Inferior parietal cortex (tissue), 1 donor: ENCODE results near the gene INA.
"Not testable (repeated sequence)": the region's sequence is repeated elsewhere in the genome, so short reads cannot be mapped to it uniquely, and the experiment has no call there.

Experiments used
- DNase-seq: peaks from one replicate; pipeline ENCODE4 v3.0.0-alpha.2; 2016; ENCODE audit errors: extremely low spot score

INA gene

GRCh38 chr10:103276896-103277712 lies at the start of gene INA:
INA (plus strand) TSS chr10:103277138; CDS start chr10:103277212, 74 bp downstream.
- peak; percentile 20 for DNase-seq

DNA sequence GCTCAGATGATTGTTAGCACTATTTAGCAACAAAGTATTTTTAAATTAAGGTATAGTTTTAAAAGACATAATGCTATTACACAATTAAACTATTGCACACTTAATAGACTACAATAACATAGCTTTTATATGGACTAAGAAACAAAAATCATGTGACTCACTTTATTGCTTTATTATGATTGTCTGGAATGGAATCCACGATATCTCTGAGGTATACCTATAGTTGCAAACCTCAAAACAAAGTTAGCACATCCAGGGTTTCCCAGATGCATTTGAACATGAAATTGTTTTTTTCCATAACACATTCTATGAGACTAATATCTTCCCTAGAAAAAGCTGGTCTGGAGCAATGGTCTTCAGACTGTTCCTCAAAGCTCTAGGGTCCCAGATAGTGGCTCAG lies 49.5 kb upstream of the INA start:
- DNase-seq: no peak

DNA sequence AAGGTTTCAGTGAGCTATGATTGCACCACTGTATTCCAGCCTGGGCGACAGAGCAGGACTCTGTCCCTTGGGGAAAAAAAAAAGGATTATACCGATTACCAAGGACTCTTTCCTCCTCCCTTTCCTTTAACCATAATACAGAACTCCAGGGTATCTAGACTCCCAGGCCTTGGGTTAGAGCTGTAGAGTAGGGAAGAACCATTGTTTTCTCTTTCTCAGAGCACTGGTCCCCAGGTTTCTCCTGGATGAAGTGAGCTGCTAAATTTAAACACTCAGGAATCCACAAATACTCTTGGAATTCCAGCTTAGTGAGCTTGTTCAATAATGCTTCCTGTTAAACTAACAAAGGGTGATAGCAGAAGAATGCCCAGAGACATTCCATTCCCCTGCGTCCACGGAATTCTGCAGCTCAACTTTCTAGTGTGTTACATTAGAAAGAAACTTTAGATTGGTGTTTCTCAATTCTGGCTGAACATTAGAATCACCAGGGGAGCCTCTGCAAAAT lies 45.8 kb upstream of the INA start:
- no peak for DNase-seq

GRCh38 chr10:103232131-103232673 lies 44.7 kb upstream of the INA start:
- DNase-seq: no peak

GRCh38 chr10:103232772-103233488 lies 44.0 kb upstream of the INA start:
- no peak for DNase-seq

DNA sequence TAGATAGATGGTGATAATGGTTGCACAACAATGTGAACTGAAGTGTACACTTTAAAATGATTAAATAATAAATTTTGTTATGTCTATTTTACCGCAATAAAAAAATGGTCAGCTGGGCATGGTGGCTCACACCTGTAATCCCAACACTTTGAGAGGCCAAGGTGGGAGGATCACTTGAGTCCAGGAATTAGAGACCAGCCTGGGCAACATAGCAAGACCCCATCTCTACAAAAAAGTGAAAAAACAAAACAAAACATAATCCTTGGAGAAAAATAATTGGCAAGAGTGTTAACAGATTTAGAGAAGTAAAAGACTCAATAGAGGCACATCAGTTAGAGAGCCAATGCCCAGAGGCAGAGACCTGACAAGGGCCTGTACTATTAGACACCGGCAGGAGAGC lies 41.2 kb upstream of the INA start:
- no peak for DNase-seq

DNA sequence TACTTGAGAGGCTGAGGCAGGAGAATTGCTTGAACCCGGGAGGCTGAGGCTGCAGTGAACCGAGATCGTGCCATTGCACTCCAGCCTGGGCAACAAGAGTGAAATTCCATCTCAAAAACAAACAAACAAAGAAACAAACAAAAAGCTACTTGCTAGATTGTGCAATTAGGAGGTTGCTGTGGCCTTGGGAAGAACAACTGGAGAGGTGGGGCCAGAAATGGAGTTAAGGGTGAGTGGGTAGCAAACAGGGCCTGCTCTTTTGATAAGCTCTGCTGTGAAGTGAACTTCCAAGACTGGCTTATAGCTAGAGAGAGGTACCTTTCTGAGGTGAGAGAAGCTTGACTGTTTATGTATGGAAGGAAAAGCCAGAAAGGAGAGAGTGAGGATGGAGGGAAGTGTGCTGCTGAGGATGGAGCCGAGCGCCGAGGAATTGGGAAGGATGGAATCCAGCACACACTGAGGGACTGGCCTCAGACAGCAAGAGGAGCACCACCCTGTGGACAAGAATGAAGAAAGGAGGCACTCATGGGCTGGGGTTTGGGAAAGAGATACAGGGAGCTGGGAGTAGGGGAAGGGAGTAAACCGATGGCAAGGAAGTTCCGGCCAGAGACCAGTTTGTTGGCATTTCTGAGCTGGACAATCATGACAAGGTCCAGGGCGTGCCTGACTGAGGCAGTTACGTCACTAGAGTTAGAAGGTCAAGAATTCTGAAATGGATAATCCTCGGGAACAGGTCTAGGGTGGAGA lies 38.3 kb upstream of the INA start:
- no peak for DNase-seq

GRCh38 chr10:103241262-103242011 lies 35.5 kb upstream of the INA start:
- peak; percentile 19 for DNase-seq

- DNase-seq: peak; percentile 87
These were observed 32.2 kb upstream of the INA start for GRCh38 chr10:103244666-103245271.

GRCh38 chr10:103245587-103245986 lies 31.4 kb upstream of the INA start, which contains the start of gene RPEL1:
RPEL1 (plus strand) TSS chr10:103245887; CDS start chr10:103245997, 110 bp downstream.
- DNase-seq: not testable (repeated sequence)

DNA sequence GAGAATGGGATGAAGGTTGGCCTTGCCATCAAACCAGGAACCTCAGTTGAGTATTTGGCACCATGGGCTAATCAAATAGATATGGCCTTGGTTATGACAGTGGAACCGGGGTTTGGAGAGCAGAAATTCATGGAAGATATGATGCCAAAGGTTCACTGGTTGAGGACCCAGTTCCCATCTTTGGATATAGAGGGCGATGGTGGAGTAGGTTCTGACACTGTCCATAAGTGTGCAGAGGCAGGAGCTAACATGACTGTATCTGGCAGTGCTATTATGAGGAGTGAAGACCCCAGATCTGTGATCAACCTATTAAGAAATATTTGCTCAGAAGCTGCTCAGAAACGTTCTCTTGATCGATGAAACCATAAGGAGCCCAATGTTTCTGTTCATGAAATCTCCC lies 30.6 kb upstream of the INA start:
- no peak for DNase-seq

DNA sequence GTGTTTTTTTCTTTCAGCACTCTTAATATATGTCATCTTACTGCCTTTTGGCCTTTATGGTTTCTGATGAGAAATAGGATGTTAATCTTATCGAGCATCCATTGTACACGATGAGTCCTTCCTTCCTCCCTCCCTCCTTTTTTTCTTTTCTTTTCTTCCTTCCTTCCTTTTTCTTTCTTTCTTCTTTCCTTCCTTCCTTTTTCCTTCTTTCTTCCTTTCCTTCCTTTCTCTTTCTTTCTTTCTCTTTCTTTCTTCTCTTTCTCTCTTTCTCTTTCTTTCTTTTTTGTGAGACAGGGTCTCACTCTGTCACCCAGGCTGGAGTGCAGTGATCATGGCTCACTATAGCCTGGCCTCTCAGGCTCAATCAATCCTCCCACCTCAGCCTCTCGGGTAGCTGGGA lies 22.8 kb upstream of the INA start:
- no peak for DNase-seq

- DNase-seq: no peak
These were observed 22.2 kb upstream of the INA start for GRCh38 chr10:103254538-103255325.

DNA sequence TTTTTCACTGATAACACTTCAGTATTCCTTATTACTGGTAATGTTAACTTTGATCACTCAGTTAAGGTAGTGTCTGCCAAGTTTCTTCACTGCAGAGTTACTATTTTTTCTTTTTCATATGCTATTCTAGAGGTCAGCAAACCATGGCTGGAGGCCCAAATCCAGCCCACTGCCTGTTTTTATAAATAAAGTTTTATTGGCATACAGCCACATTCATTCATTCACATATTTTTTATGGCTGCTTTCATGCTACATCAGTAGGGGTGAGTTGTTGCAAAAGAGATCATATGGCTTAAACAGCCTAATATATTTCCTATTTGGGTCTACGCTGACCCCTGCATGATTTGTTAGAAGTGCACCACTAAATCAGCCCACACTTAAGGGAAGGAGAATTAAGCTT lies 20.3 kb upstream of the INA start:
- no peak for DNase-seq

DNA sequence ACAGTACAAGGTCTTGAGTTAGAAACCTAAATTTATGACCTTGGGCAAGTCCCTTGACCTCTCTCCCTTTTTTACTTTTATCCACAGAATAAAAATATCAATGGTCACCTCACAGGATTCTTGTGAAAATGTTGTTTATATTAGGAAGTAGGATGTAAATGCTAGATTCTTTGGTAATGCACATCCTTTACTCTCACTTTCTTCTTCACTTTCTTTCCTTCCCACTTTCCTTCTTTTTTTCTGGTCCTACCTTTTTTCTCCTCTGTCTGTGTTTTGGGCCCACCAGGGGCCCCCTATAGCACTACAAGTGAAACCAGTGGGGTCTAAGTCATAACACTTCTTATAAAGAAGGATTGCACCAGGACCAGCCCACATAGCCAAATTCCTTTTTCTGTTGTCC lies 19.1 kb upstream of the INA start:
- DNase-seq: no peak

- not testable (repeated sequence) for DNase-seq
These were observed 18.0 kb upstream of the INA start for GRCh38 chr10:103258928-103259327.

GRCh38 chr10:103259989-103260388 lies 16.9 kb upstream of the INA start:
- DNase-seq: no peak

DNA sequence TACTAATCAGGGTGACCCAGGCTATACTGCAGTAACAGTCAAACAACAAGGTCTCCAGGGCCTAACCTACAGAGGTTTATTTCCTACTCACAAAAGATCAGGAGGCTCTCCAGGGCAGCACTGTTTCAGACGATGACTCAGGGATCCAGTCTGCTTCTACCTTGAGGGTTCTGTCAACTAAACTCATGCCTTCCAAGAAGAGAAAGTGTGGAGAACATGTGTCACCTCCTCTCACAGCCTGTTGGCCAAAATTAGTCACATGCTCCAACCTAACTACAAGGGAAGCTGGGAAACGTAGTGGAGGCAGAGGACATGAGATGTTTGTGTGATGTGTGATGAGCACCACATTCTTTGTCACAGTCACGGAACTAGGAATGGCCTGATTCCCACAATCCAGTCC lies 14.7 kb upstream of the INA start:
- no peak for DNase-seq

GRCh38 chr10:103265717-103266329 lies 11.1 kb upstream of the INA start:
- no peak for DNase-seq
